RWPE1 (cell line): ENCODE measurements around the gene ZMYND8.
A peak's percentile ranks its signal among the peaks of the same experiment; 100 is the strongest.

Source experiments
- CTCF ChIA-PET: fragments of 350-600 bp; sonication (Branson Sonifier 250); formaldehyde crosslinking; extraction: SDS; loops from one replicate; lab custom pipeline; 2021; lab: Yijun Ruan, JAX
- POLR2A ChIA-PET: fragments of 400-600 bp; formaldehyde crosslinking; extraction: SDS; loops from one replicate; lab custom pipeline; 2020; ENCODE audit warnings: antibody characterized with exemption; ENCODE audit not compliant: low non-redundant PET; lab: Yijun Ruan, JAX
- DNase-seq: peaks from one replicate; pipeline ENCODE4 v3.0.0; 2012; ENCODE audit warnings: low spot score
- H3K27ac ChIP-seq: fragments of 450-650 bp; 2 replicates; pipeline ENCODE4 v1.5.1; 2017
- CTCF ChIP-seq: fragments of 450-650 bp; conservative IDR thresholded peaks from 2 replicates; pipeline ENCODE4 v1.5.1; 2017; ENCODE audit warnings: low read depth, mild to moderate bottlenecking

Gene ZMYND8

GRCh38 chr20:47354464-47354713 lies 2.1 kb downstream of the ZMYND8 start:
- CTCF ChIA-PET, result interaction anchor here (0.7 to 2.6 kb wide), 3 partner anchors 30 to 172 kb away, joined by 3 to 13 read pairs (median 3); no protein-coding TSS in a partner anchor

DNA sequence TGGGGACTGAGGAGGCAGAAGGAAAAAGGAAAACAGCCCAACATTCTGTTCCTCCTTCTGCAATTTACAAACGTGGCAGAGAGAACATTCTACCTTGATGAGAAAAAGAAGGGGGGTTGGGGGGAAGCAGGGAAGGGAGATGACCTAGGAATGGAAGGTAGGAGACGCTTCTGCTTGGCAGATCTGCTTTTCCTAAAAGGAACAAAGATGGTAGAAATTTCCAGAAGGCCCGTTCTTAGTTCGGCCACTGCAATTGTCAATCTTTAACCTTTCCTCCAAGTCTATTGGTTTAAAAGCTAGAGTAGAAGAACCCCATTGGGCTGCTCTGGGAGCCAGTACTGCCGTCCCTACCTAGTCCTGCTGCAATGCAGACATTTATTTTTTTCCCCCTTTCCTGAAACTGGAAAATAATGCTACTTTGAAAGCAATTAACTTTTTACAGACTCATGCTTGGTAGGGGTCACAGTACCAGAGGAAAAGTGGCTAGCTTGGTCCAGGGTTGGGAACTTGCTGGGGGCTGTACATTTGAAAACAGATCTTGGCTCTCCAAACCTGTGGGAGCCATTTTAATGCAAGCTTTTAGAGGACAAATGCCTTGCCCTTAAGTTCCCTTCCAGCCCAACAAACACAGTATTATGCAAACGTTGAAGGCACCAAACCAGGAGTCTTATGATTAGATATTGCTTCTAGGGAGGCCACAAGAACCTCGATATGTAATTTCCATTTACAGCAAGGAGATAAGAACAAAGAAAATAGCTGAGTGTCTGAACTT lies 2.6 kb downstream of the ZMYND8 start:
- no peak for TF ChIP-seq CTCF
- ChIA-PET POLR2A (no interaction called here), CTCF (interaction anchor here (0.7 to 2.6 kb wide), 4 partner anchors 30 to 171 kb away, joined by 3 to 13 read pairs (median 4); no protein-coding TSS in a partner anchor)
- peak overlapping the region; percentile 33 for H3K27ac ChIP-seq
- DNase-seq, result peak; percentile 41

More at GRCh38 chr20:47354464-47354713, 2.1 kb downstream of the ZMYND8 start:
- H3K27ac ChIP-seq, result no peak overlapping the region
- POLR2A ChIA-PET, result no interaction called here
- no peak for TF ChIP-seq CTCF
- DNase-seq, result no peak

DNA sequence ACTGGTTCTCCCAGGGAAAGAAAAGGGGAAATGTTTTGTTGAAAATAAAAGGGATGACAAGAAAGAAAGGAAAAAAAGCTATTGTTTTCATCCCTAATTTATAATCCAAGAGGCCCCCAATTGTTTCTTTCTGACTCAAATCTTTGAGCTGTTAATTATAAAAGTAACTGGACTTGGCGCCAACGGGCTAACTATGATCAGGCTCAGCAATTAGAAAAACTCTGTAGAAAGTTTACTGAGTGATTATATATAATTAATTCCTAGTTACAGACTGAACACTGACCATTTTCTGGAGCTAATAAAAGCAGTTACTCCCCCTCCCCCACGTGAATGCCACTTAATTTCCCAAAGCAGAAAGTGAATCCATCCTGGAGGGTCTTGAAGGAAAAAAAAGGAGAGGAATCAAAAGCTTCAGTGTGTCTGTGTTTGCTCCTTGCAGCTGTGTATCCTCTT lies 3.2 kb downstream of the ZMYND8 start:
- no peak for DNase-seq
- ChIA-PET CTCF (interaction anchor here (0.9 to 2.6 kb wide), 3 partner anchors 31 to 81 kb away, joined by 3 to 13 read pairs (median 4); no protein-coding TSS in a partner anchor), POLR2A (no interaction called here)
- TF ChIP-seq CTCF, result no peak
- H3K27ac ChIP-seq, result peak overlapping the region; percentile 97

DNA sequence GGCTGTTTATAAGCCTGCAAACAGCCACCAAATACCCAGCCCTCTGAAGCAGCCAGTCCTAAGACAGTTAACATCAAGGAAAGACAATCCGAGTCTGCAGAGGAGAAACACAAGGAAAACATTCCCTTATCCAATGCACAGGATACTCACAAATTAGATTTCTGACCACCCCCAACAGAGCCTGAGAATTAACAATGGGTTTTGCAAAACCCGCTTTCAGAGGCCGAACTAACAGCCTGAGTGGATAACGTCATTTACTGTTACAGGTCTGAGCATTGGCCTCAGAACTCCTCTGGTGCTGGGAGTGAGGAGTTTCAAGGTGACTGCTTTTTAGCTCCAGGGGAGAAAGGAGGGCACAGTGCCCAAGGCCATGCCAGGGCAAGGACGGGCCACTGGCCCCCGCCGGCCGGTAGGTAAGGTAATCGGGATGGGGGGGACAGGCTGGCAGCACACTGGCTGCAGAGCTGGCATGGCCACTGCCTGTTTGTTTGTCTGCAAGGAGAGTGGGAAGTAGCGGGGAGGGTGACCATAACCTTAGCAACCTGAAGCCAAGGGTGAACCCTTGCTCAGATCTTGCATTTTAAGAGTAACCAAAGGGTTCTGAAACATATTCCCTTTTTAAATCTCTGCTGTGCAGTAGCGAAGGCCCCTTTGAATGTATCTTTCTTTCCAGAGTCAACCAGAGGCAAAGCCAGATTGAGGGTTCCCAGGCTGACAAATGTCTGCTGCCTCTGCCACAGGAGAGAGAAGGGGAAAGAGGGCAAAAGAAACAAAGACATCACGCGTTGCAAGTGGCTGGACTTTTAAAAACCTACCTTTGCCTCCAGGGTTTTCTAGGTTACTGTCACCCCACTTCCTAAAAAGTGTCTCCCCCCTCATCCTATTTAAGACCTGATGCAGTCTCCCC lies 3.9 kb downstream of the ZMYND8 start:
- no peak for TF ChIP-seq CTCF
- DNase-seq, result no peak
- CTCF ChIA-PET, result interaction anchor here (0.6 to 2.6 kb wide), 7 partner anchors 14 to 1170 kb away, joined by 3 to 13 read pairs (median 3); no protein-coding TSS in a partner anchor
- peak overlapping the region; percentile 97 for H3K27ac ChIP-seq
- POLR2A ChIA-PET, result interaction anchor here (1.2 kb wide), 1 partner anchor 29 kb away, joined by 3 read pairs; no protein-coding TSS in a partner anchor

- POLR2A ChIA-PET, result interaction anchor here (1.2 kb wide), 1 partner anchor 28 kb away, joined by 3 read pairs; no protein-coding TSS in a partner anchor
- no peak for DNase-seq
Observed at GRCh38 chr20:47351643-47352331, 4.7 kb downstream of the ZMYND8 start.

More at GRCh38 chr20:47351643-47352331, 4.7 kb downstream of the ZMYND8 start:
- CTCF ChIA-PET, result interaction anchor here (0.6 to 1.2 kb wide), 6 partner anchors 15 to 1170 kb away, joined by 3 to 8 read pairs (median 3); no protein-coding TSS in a partner anchor
- no peak for TF ChIP-seq CTCF
- peak overlapping the region; percentile 97 for H3K27ac ChIP-seq
